ENCODE measurements around the gene YDJC. TPM values are rescaled to one million over a fixed set of nuclear protein-coding genes. Genes with fewer than 3 reads are reported as not detected.
"Not testable (repeated sequence)": the region's sequence is repeated elsewhere in the genome, so short reads cannot be mapped to it uniquely, and the experiment has no call there.

The YDJC gene
- total RNA-seq, 1 donor: 14.6 TPM

- H3K4me3 ChIP-seq (ENCODE audit: low read depth, low read length): peak overlapping the region; percentile 82
- TF ChIP-seq, protein P1, sequence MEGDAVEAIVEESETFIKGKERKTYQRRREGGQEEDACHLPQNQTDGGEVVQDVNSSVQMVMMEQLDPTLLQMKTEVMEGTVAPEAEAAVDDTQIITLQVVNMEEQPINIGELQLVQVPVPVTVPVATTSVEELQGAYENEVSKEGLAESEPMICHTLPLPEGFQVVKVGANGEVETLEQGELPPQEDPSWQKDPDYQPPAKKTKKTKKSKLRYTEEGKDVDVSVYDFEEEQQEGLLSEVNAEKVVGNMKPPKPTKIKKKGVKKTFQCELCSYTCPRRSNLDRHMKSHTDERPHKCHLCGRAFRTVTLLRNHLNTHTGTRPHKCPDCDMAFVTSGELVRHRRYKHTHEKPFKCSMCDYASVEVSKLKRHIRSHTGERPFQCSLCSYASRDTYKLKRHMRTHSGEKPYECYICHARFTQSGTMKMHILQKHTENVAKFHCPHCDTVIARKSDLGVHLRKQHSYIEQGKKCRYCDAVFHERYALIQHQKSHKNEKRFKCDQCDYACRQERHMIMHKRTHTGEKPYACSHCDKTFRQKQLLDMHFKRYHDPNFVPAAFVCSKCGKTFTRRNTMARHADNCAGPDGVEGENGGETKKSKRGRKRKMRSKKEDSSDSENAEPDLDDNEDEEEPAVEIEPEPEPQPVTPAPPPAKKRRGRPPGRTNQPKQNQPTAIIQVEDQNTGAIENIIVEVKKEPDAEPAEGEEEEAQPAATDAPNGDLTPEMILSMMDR (IDR thresholded peaks at IDR 0.05; ENCODE audit: insufficient read depth, low read length): peak; percentile 67
- peak; percentile 52 for DNase-seq (ENCODE audit: low read depth)
Measured at GRCh38 chr22:21642584-21643448, 13.0 kb upstream of the YDJC start.

DNA sequence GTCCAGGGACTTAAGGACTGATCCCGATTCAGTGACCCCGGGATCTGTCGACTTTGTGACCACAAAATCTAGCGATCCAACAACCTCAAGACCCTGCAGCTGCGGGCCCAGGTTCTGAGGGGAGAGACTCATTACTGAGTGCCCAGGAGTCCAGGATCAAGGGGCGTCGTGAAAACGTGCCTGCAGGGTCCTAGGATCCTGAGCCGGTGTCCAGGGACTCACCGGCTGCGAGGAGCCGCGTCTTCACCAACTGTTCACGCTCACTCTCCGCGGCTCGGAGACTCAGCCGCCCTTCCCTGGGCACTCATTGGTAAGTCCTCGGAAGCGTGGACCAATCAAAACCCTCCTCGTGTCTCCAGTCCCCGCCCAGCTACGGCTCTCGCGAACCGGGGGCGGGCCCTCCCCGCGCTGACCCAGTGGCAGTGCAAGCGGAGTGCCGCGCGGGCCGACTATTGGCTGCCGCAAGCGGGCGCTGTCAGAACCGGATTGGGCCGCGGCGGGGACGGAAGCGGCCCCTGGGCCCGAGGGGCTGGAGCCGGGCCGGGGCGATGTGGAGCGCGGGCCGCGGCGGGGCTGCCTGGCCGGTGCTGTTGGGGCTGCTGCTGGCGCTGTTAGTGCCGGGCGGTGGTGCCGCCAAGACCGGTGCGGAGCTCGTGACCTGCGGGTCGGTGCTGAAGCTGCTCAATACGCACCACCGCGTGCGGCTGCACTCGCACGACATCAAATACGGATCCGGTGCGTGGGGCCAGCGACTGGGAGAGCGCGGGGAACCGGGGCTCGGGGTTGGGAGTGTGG lies 12.2 kb upstream of the YDJC start, which contains the start of gene SDF2L1:
Gene SDF2L1, plus strand, starts transcription at position 514 of the 795 bp plus-strand sequence. Its CDS starts 35 bp downstream, at position 549.
- TF ChIP-seq, protein P1 (IDR thresholded peaks at IDR 0.05; ENCODE audit: insufficient read depth, low read length): no peak
- H3K4me3 ChIP-seq (ENCODE audit: low read depth, low read length): peak within 1 kb of the TSS; percentile 82
- peak; percentile 98 for DNase-seq (ENCODE audit: low read depth)

DNA sequence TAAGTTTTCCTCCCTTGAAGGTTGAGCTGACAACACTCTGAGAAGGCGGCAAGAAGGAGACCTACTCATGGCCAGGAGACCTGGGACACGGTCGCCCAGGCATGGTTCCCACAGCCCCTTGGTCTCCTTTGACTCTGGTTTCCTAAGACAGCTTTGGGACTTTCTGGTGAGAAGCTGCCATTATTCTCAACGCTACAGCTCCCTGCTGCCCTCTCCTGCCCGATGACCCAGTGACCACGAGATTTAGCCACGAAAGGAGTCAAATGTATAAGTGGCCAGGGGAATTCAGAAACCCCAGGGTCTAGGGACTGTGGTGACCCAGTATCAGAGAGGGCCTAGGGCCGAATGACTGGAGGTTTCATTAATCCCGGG lies 11.6 kb upstream of the YDJC start:
- peak; percentile 61 for DNase-seq (ENCODE audit: low read depth)
- peak overlapping the region; percentile 70 for H3K4me3 ChIP-seq (ENCODE audit: low read depth, low read length)
- TF ChIP-seq, protein P1 (IDR thresholded peaks at IDR 0.05; ENCODE audit: insufficient read depth, low read length): peak; percentile 69

DNA sequence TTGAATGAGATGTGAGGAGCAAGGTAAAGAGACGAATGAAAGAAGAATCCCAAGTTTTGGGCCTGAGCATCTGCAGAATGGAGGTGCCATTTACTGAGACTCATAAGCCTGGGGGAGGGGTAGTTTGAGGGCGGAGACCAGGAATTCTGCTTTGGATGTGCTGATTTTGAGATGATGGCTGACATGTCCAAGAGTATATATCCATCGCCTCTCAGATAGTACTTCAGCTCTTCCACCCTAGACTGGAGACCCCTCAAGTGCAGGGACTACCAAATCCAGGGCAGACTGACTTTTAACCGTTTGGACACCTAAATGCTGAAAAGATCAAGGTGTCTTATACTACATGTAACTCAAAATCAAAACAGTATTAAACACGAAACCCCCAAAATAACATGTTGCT lies 11.0 kb upstream of the YDJC start:
- no peak for DNase-seq (ENCODE audit: low read depth)
- TF ChIP-seq, protein P1 (IDR thresholded peaks at IDR 0.05; ENCODE audit: insufficient read depth, low read length): no peak
- no peak overlapping the region for H3K4me3 ChIP-seq (ENCODE audit: low read depth, low read length)

GRCh38 chr22:21639359-21639758 lies 9.5 kb upstream of the YDJC start:
- no peak for DNase-seq (ENCODE audit: low read depth)
- no peak overlapping the region for H3K4me3 ChIP-seq (ENCODE audit: low read depth, low read length)
- TF ChIP-seq, protein P1 (IDR thresholded peaks at IDR 0.05; ENCODE audit: insufficient read depth, low read length): no peak

GRCh38 chr22:21637450-21637849 lies 7.6 kb upstream of the YDJC start:
- not testable (repeated sequence) for H3K4me3 ChIP-seq (ENCODE audit: low read depth, low read length); DNase-seq (ENCODE audit: low read depth)

GRCh38 chr22:21636629-21637218 lies 6.9 kb upstream of the YDJC start:
- H3K4me3 ChIP-seq (ENCODE audit: low read depth, low read length): no peak overlapping the region
- TF ChIP-seq, protein P1 (IDR thresholded peaks at IDR 0.05; ENCODE audit: insufficient read depth, low read length): no peak
- DNase-seq (ENCODE audit: low read depth): no peak

All from fibroblast of the aortic adventitia (primary cell).